Cerebellar cortex (tissue), 1 donor: ENCODE data around the gene CYSLTR2.

Experiments used
- DNase-seq: peaks from one replicate; pipeline ENCODE4 v3.0.0-alpha.2; 2015; ENCODE audit warnings: low spot score

Gene CYSLTR2

GRCh38 chr13:48653472-48653939 lies at the start of gene CYSLTR2:
CYSLTR2 (plus strand) TSS chr13:48653929; CDS start chr13:48706818, 52,889 bp downstream.
- DNase-seq = no peak

GRCh38 chr13:48615049-48615448 lies 38.7 kb upstream of the CYSLTR2 start:
- no peak for DNase-seq

GRCh38 chr13:48618937-48619336 lies 34.8 kb upstream of the CYSLTR2 start:
- DNase-seq = no peak

GRCh38 chr13:48621056-48621455 lies 32.7 kb upstream of the CYSLTR2 start:
- DNase-seq = no peak

- DNase-seq = peak; percentile 92
Observed at GRCh38 chr13:48624016-48624415, 29.7 kb upstream of the CYSLTR2 start.

- DNase-seq = no peak
Observed at GRCh38 chr13:48624858-48625257, 28.9 kb upstream of the CYSLTR2 start.

- DNase-seq = no peak
Observed at GRCh38 chr13:48625413-48626076, 28.2 kb upstream of the CYSLTR2 start.

GRCh38 chr13:48626077-48626449 lies 27.7 kb upstream of the CYSLTR2 start:
- DNase-seq = no peak

- DNase-seq = no peak
Observed at GRCh38 chr13:48626726-48627451, 26.8 kb upstream of the CYSLTR2 start.

- no peak for DNase-seq
Observed at GRCh38 chr13:48629277-48629676, 24.5 kb upstream of the CYSLTR2 start.

GRCh38 chr13:48630291-48630690 lies 23.4 kb upstream of the CYSLTR2 start:
- peak; percentile 54 for DNase-seq

GRCh38 chr13:48630773-48631172 lies 23.0 kb upstream of the CYSLTR2 start:
- peak; percentile 16 for DNase-seq

GRCh38 chr13:48631441-48631840 lies 22.3 kb upstream of the CYSLTR2 start:
- peak; percentile 52 for DNase-seq

- no peak for DNase-seq
Observed at GRCh38 chr13:48633700-48634099, 20.0 kb upstream of the CYSLTR2 start.

GRCh38 chr13:48634636-48635035 lies 19.1 kb upstream of the CYSLTR2 start:
- peak; percentile 50 for DNase-seq

GRCh38 chr13:48635478-48635877 lies 18.3 kb upstream of the CYSLTR2 start:
- no peak for DNase-seq

GRCh38 chr13:48636550-48636949 lies 17.2 kb upstream of the CYSLTR2 start:
- DNase-seq = no peak

GRCh38 chr13:48637601-48638000 lies 16.1 kb upstream of the CYSLTR2 start:
- DNase-seq = no peak

GRCh38 chr13:48640767-48641166 lies 13.0 kb upstream of the CYSLTR2 start:
- DNase-seq = no peak

- peak; percentile 75 for DNase-seq
Observed at GRCh38 chr13:48641404-48641803, 12.3 kb upstream of the CYSLTR2 start.

GRCh38 chr13:48642061-48642460 lies 11.7 kb upstream of the CYSLTR2 start:
- no peak for DNase-seq

- DNase-seq = no peak
Observed at GRCh38 chr13:48643159-48643558, 10.6 kb upstream of the CYSLTR2 start.

GRCh38 chr13:48644141-48644540 lies 9.6 kb upstream of the CYSLTR2 start:
- DNase-seq = no peak

GRCh38 chr13:48644951-48645350 lies 8.8 kb upstream of the CYSLTR2 start:
- DNase-seq = no peak
